D721Med (cell line): ENCODE data around the gene RNF180.

ENCODE experiments used
- DNase-seq: peaks from one replicate; pipeline ENCODE4 v3.0.0; 2011; ENCODE audit warnings: low spot score; ENCODE audit not compliant: insufficient read length
- FAIRE-seq: peaks from 2 replicates; lab custom pipeline; 2011; peaks lifted over from hg19 to GRCh38; lab: Jason Lieb, UNC
- CTCF ChIP-seq: IDR thresholded peaks from 2 replicates; pipeline ENCODE4 v1.5.1; 2012; ENCODE audit warnings: mild to moderate bottlenecking, control low read depth; ENCODE audit not compliant: insufficient read depth; ENCODE audit errors: missing control alignments

Gene RNF180

GRCh38 chr5:64323591-64323990, 157.9 kb downstream of the RNF180 start:
- no peak for TF ChIP-seq CTCF
- DNase-seq (no peak), FAIRE-seq (peak; percentile 87)

GRCh38 chr5:64330728-64331231, 165.1 kb downstream of the RNF180 start:
- no peak for TF ChIP-seq CTCF
- FAIRE-seq (no peak), DNase-seq (no peak)

- no peak for TF ChIP-seq CTCF
- FAIRE-seq, result no peak
- DNase-seq, result no peak
Observed at GRCh38 chr5:64331597-64332277, 166.1 kb downstream of the RNF180 start.

GRCh38 chr5:64333886-64334285, 168.2 kb downstream of the RNF180 start:
- no peak for TF ChIP-seq CTCF
- FAIRE-seq (no peak), DNase-seq (no peak)

GRCh38 chr5:64339769-64340168, 174.1 kb downstream of the RNF180 start:
- TF ChIP-seq CTCF, result no peak
- FAIRE-seq (no peak), DNase-seq (no peak)

- TF ChIP-seq CTCF, result no peak
- DNase-seq (no peak), FAIRE-seq (no peak)
Observed at GRCh38 chr5:64340293-64340692, 174.7 kb downstream of the RNF180 start.

- no peak for FAIRE-seq
- no peak for TF ChIP-seq CTCF
- DNase-seq, result no peak
Observed at GRCh38 chr5:64341340-64341739, 175.7 kb downstream of the RNF180 start.
